Activated CD4-positive, alpha-beta T cell treated with anti-CD3 and anti-CD28 coated beads, Interleukin-2, amount 50 U/mL, for 48 hours (primary cell): Measurements from ENCODE around the gene KIAA1755.

Source experiments
- DNase-seq, 2 experiments: peaks; one replicate each; pipeline ENCODE4 v3.0.0-alpha.2; 2020

Gene KIAA1755

DNA sequence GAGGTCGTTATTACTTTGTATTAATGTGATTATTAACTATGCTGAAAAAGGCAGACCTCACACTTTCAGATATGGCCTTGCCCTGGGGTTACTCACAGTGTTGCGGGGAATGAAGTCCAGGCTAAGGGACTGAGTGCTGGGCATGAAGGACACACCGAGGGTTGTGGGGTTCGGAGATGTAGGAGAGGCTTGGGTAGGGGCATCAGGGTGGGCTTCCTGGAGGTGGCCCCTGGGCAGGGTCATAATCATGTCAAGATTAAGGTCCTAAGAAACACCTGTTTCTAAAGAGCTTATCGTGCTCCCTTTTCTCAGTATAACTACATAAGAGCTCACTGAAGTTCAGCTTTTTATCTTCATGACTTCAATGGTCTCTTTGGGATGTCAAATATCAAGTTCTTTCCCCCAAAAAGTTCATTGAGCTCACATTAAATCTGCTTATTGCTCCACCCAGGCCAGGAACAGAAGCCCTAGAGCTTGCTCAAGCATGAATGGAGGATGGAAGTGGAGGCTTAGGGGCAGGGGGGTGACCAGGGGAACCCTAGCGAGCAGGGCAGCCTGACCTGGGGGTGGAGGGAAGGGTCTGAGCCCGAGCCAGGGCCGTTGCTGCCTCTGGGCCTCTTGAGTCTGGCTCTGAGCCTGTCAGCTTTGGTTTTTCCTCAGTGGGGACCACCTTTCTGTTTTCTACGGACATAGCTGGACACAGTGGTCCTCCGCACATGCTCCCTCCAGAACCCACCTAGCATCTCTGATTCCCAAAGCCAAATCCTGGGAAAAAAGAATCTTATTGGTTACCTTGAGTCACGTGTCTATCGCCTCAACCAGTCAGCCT lies 58.2 kb downstream of the KIAA1755 start:
- DNase-seq = no peak

DNA sequence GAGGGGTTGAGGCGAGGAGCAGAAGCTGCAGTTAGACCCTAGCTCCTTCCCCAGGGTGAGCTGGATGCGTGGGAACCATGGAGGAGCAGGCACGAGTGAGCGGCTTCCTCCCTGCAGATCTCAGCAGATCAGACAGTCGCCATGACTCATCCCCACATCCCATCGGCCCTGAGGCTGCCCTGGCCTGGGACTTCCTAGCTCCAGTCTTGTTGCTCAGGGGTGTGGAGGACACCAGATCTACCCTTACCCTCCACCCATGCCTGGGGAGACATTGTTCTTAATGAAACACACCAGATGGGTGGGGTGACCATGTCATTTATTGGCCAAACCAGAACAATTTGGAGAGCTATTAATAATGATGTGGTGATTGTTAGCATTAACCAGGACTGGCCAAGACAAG lies 59.2 kb downstream of the KIAA1755 start:
- DNase-seq = no peak

DNA sequence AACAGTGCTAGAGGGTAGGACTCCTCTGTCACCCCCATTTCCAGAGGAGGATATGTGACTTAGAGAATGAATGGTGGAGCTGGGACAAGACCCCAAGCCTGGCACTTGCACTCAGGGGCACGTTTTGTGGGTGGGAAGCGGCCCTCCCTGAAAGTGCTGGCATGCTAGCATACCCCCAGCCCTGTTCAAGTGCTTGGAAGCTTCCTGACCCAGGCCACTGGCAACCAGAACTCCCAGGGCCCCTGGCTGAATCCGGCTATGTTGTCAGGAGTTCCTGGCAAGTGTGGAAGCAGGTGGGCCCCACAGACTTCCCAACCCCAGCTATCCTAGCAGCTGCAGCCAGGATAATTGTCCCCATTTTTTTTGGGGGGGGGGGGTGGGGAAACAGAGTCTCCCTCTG lies 59.9 kb downstream of the KIAA1755 start:
- no peak for DNase-seq

DNA sequence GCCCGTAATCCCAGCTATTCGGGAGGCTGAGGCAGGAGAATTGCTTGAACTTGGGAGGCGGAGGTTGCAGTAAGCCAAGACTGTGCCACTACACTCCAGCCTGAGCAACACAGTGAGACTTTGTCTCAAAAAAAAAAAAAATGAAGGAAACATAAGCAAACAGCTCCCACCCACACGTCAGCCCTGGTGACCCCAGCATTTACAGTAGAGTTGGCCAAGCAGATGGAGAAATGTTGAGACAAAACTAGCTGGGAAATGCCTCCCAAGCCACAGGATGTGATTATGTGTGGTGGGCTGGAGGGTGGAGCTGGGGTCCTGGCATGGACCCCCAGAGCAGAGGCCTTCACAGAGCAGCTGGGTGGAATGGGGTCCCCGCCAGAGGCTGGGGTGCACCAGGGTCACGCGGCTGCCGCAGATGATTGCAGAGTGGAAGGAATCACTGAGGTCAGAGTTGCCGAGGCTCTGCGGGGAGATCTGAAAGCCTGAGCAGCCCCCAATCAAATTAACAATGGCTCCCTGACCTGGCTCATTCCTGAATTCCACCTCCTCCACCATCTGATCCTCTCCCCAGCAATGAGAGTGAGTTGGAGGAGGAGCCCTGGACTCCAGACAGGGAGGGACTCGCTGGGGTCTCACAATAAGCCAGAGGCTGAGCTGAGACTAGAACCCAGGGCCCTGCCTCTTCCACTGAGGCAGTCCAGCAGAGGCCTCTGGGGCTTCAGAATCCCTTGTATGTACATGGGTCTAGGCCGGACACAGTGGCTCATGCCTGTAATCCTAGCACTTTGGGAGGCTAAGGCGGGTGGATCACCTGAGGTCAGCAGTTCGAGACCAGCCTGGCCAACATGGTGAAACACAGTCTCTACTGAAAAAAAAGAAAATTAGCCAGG lies 60.8 kb downstream of the KIAA1755 start:
- no peak for DNase-seq

DNA sequence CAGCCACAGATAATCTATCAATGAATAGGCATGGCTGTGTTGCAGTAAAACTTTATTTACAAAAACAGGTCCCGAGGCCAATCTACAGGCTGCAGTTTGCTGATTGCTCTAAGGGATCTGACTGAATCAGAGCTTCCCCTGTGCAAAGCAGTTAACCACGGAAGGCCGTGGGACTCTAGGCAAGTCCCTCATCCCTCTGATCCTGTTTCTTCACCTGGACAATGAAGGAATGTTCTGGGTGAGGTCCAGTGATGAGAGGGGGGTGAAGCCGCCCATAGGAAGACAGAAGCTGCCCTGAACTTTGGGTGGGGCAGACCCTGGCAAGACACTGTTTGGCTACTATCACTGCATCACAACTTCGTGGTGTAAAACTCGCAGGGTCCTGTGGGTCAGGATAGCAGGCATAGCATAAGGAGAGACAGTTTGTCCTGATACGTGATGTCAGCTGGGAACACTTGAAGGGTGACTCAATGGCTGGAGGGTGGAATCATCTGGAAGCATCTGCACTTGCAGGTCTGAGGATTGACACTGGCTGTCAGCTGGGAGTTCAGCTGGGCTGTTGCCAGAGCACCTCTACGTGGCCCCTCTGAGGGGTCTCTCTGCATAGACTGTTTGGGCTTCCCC lies 62.2 kb downstream of the KIAA1755 start:
- DNase-seq = no peak

DNA sequence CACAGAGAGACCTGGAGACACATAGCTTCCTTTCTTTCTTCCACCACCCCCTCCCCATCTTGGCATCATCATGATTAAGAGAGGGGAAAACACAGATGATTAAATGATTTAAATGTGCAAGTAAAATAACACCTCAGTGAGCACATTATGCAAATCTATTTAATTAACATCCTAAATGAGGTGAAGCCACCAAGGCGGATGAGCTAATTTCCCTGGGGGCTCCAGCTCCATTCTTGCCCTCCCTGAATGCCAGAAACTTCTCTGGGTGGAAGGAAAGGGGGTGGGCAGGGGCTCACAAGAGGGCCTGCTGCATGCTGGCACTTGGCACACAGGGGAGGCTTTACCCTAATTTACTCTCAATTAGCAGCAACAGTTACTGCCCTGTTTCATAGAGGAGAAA lies 62.9 kb downstream of the KIAA1755 start:
- no peak for DNase-seq

DNA sequence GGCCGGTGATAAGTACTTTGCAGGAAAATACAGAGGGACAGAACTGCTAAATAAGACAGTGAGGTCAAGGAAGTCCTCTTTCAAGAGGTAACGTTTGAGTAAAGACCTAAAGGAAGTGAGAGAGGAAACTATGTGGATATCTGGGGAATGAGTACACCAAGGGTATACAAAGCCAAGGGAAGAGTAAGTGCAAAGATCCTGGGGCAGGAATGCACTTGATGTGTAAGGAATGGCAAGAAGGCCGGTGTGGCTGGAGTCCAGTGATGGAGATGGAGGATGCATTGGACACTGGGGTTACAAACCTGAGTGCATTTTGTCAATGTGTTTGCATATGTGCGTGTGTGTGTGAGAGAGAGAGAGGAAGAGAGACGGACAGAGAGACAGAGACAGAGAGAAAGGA lies 63.3 kb downstream of the KIAA1755 start:
- DNase-seq = no peak

DNA sequence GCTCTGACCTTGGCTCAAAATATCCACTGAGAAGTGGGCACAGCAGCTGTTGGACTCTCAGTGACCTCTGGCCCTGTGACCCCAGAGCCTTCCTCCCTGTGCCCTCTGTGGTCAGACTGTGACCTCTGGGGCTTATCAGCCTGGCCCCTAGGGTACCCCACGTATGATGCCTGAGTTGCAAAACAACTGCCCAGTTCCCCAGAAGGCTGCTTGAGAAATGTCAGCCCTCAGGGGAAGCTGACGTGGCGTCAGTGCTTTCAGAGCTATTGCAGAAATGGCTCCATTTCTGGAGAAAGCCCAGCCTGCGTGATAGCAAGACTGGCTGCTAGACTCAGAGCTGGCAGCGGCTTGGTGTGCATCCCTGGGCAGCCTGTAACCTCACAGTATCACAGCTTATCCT lies 63.9 kb downstream of the KIAA1755 start:
- no peak for DNase-seq

DNA sequence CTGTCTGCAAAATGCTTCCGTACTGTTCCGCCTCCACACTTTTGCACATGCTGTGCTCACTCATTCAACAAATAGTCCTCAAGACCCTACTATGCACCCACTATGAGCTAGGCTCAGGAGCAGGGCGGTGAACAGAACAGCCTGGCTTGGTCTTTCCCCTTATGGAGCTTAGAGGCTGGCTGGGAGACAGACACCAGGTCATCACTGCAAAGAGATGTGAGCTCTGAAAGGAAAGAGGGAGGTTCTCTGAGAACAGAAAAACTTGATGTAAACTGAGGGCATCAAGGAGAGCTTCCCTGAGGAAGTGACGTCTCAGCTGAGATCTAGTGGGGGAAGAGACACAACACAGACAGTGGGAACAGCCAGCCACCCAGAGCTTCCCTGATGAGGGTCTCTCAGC lies 64.5 kb downstream of the KIAA1755 start:
- DNase-seq = no peak

DNA sequence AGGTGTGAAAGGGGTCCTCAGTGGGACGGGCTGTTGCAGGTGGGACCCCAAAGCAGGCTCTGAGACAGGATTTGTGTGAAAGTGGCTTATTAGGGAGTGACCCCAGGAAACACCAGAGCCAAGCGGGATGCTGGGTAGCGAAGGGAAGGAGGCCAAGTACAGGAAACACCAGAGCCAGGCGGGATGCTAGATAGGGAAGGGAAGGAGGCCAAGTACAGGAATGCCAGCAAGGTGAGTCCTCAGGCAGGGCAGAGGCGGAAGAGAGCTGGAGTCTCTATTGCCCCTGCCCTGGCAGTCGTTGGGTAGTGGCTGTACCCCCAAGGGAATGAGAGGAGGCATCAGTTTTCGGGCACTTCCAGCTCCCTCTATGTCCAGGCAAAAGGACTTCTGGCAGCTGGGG lies 65.0 kb downstream of the KIAA1755 start:
- no peak for DNase-seq

DNA sequence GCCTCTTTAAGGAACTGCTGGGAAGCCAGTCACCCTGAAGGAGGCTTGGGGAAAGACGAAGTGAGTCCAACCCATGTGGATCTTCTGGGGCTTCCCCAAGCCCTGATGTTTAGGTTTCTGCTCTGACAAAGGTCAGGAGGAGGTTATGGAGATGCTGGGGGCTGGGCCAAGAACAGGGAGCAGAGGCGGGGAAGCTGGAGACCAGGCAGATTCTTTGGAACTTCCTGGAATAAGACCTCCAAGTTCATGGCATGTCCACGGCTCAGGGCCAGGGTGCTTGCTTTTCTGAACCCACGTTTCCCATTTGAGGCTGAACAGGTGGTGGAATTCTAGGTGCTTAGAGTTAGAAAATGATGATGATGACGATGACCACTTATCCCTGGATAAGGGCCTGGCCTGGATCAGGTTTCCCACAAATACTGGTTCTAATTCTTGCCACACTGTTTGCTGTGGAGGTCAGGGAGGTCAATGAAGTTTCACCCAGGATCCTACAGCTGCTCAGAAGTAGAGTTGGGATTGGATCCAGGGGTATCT lies 65.5 kb downstream of the KIAA1755 start:
- no peak for DNase-seq

DNA sequence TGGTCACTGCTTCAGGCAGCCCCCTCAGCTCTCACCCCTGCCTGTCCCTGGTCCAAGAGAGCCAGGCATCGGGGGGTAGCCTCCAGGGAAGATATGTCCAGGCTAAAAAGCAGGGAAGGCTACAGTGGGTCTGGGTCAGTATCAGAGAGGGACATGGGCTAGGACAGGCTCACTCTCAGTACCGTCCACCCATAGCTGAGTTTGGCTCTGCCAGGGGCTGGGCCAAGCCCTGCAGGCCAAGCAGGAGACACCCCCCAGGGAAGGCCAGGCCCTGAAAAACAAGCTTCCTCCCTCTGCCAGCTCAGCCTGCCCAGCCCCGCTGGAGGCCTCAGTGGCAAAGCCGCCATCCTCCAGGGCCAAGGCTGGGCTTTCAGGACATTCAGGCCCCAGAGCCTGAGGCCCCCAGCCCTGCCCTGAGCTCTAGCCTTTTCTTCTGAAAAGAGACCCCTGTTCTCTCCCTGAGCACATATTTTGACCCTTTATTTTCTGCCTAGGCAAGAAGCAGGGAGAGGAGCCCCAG lies 66.9 kb downstream of the KIAA1755 start:
- DNase-seq = no peak

DNA sequence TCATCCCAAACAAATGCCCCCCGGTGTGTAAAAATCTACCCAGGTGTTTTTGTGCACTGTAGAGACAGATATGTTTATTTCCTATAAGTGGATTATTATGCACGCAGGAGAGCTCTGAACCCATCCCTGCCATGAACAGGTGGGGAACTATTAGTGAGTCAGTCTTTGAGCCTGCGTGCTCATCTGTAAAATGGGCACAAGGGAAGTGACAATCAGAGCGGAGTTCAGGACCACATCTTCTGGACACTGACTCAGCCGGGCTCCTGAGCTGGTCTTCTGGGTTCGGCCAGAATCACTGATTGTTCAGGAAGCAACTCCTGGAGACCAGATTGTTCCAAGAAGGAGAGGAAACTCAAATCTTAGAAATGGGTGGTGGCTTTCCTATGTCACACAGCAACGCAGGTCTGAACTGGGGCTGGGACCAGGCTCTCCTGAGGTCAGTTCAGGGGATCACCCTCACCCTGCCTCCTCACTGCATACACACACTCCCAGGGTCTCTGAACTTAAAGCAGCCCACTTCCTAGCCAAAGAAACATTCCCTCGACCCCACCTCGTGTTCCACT lies 68.1 kb downstream of the KIAA1755 start:
- DNase-seq = no peak

DNA sequence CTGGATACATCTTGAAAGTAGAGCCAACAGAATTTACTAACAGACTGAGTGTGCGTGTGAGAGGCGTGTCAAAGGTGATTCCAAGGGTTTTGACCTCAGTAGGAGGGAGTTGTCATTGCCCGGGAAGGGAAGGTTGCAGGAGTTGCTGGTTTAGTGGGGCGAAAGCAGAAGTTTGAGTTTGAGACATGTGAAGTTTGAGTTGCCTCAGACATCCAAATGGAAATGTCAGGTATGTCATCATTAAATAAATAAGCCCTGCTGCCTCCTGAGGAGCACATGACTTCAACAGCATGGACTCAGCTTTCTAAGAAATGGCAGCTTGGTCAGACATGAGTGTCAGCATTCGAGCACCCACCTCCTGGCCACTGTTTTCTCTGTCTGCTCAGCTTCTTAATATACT lies 68.9 kb downstream of the KIAA1755 start:
- DNase-seq = no peak

DNA sequence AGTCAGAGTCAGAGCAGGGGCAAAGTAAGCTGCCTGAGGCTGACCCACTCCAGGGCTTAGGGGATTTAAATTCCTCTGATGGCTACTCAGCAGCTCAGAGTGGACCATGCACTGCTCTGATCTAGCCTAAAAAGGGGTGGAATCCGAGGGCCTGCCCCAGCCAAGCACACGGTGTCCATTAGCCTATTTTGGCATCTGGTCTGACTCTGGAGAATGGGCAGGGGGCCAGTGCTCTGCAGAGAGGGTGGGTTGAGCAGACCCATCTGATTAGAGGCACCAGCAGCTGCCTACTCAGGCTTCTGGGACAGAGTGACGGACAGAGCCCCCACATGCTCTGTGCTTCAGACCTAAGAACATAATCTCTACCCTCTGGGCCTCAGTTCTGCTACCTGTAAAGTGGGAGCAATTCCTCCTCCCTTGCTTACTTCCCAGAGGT lies 69.6 kb downstream of the KIAA1755 start:
- DNase-seq = no peak

DNA sequence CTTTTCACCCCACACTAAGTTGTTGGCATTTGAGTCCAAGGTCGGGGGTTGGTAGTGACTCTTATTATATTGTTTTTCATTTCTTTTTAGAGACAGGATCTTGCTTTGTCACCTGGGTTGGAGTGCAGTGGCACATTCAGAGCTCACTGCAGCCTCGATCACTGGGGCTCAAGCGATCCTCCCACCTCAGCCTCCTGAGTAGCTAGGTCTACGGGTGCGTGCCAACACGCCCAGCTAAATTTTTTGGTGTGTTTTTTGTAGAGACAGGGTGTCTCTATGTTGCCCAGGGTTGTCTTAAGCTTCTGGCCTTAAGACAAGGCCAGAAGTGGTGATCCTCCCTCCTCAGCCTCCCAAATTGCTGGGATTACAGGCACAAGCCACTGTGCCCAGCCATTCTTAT lies 70.4 kb downstream of the KIAA1755 start:
- no peak for DNase-seq

DNA sequence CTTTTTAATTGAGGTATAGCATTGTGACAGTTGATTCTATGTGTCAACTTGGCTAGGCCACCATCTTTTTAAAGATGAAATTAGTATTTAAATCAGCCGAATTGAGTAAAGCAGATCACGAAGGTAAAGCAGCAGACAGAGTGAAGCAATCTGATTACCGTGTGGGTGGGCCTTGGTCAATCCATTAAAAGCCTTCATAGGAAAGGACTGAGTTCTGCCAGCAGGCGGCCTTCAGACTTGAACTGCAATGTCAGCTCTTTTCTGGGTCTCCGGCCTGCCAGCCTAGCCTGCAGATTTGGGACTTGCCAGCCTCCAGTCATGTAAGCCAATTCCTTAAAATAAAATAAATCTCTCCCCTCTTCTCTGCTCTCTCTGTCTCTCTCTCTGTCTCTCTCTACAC lies 73.0 kb downstream of the KIAA1755 start:
- DNase-seq = no peak

DNA sequence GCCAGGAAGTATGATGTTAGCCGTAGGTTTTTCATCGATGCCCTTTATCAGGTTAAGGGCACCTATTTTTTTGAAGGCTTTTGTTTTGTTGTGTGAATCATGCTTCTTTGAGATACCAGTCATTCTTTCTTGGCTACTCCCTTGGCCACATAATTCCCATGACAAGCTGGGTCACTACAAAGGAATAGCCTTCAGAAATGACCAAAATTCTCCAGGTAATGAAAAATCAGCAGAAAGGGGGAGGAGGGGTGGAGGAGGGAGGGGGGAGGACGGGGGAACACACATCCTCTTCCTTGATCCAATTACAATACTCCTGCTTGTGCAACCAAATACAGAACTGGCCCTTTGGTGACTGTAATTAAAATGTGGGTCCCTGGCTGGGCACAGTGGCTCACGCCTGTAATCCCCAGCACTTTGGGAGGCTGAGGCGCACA lies 73.7 kb downstream of the KIAA1755 start:
- DNase-seq = no peak

DNA sequence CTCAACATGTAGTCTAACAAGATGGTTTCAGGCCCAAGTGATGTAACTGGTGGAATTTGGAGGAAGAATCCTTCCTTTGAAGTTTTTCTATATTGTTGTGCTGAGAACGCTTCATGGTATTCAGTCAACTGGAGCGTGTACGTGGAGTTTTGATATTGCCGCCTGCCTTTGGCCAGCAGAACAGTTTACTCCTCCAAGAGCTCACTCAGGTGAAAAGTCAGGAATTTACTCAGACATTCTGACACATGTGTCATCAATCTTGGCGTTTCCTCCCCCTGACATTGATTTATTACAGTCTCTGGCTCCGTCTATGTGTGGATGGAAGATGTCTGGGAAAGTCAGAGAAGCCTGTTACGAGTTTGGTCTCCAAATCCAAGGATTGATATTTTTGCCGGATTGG lies 76.4 kb downstream of the KIAA1755 start:
- no peak for DNase-seq

DNA sequence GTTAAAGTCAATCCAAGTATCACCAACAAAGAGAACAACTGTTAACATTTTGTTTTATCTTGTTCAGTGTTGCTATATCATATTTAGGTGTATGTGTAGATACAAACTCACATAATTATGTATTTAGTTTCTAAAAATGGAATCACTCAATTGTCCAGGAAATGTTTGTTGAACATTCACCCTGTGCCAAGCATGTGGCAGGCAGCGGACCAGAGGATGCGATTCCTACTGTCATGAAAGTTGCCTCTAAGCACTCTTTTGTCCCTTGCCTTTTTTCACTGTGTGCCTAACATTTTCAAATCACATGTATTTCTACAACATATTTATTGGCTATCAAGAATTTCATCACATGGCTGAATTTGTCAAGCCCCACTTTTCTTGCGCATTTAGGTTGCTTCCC lies 78.6 kb downstream of the KIAA1755 start:
- DNase-seq = no peak

DNA sequence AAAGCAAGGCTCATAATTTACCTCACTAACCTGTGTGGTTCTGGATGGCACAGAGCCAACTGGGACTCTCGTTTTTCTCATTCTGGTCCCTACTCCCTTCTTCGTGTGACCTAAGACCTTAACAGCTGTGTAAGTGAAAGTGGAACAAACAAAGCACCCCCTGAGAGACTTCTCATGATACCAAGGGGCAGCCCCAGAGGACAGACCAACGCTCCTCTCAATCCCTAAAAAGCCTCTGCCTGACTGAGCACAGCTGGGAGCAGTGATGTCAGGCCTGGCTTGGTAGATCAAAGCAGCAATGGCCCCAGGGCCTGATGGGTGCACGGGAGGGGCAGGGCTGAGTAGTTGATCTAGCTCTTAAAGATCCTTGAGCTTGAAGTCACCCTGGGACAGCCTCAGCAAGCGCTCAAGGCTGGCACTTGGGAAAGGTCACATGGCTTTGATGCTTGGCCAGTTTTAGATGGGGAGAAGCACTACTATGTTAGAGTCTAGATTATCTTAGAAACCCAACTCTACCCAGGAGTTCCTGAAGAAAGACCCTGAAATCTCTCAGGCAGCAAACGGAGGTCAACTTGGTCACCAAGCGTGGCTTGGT lies 79.2 kb downstream of the KIAA1755 start:
- DNase-seq = no peak

DNA sequence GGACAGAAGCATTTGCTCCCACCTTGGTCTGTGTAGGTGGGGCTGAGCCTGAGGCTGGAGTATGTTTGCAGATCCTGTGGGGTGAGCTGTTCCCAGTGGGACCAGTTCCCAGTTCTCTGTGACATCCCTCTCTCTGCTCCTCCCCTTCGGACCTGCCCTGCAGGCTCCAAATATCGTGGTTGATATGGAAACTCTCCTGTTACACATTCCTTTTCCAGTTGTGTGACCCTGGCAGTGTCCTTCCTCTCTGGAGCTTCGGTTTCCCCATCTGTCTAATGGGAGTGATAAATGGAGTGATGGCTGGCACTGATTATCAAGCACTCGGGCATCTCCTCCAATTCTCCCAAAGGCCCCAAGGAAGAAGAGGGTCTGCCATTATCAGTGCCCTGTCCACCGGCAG lies 79.8 kb downstream of the KIAA1755 start:
- no peak for DNase-seq
